HG02588 (cell line): ENCODE data around the gene JTB.
"Not testable (repeated sequence)": the region's sequence is repeated elsewhere in the genome, so short reads cannot be mapped to it uniquely, and the experiment has no call there.

Experiments
- ATAC-seq: cut with Tn5 transposase; IDR thresholded peaks from one replicate; pipeline ENCODE4 v1.9.1; 2021; ENCODE audit warnings: mild to moderate bottlenecking, moderate library complexity; ENCODE audit not compliant: unreplicated experiment

Gene JTB

DNA sequence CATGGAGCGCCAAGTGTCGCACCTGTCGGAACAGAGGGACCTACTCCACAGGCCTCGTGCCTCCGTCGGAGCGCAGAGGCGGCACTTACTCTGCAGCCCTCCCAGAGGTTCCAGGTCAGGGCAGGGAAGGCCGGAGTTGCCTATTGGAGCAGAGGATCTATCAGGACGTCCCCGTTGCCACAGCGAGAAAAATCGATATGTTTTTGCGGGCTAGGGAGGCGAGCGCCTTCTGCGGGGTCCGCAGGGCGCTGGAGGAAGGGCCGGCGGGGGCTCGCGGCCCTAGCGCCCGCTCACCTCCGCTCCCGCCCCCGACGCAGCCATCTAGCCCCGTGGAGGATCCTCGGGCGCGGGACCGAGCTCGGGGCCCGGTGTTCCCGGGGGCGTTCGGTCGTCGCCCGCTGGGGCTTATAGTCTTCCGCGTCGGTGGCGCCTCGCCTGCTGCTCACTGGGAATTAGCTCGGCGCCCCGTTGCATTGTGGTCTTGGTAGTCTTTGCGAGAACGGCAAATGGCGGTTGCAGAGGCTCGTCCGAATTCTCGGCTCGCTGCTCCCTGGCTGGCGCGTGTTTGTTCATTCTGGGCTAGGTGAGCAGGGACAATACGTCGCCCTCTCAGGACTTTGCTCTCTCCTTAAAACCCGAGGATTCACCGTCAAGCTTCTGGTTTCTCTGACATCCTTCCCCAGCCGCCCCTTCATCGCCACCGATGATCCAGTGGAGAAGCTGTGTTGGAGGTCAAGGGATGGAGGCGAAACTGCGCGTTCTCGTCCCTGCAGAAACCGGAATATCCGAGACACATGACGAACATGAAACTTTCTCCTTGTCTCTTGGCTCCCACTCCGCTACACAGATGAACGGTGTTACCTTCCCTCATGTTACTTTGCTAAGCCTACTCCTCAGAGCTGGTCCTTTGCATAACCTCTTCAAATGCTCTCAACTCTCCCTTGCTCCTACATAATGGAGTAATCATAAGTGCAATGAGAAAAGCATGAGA is at the start of gene JTB:
TSS of gene JTB (minus strand) at position 425 of the 991 bp plus-strand sequence. CDS start at position 3, 422 bp downstream.
- peak; percentile 66 for ATAC-seq

DNA sequence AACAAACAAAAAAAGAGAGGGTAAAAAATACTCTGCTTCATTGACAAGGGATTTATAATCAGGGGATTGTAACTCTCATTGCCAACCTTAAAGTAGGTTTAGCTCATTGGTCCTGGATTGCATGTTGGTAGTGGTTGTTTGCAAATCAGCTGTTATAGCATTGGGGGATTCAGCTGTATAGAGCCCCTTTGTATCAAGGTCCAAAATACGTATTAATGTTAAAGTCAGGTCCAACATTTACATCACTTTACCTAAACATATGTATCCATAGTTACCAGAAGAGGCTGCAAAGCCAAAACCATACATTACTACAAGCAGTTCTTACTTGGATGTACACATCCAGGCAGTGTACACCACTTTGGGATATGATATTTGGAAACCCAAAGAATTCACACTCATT is 42.5 kb upstream of the JTB start:
- ATAC-seq = no peak

DNA sequence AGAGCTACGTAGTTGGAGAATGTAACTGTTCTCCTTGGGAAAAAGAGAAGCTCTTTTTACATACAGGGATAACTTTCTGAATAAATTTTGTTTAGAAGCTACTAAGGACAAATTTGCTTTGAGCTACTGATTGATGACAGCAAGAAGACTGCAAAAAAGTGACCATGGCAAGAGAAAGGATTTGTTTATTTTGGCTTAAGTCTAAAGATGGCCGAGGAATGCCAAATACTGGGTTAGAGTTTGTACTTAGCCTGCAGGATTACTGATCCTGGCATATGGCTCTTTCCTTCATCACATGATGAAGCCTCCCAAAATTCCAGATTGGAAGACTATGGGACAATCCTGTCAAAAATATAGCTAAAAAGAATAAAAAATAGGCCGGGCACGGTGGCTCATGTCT is 41.8 kb upstream of the JTB start:
- no peak for ATAC-seq

DNA sequence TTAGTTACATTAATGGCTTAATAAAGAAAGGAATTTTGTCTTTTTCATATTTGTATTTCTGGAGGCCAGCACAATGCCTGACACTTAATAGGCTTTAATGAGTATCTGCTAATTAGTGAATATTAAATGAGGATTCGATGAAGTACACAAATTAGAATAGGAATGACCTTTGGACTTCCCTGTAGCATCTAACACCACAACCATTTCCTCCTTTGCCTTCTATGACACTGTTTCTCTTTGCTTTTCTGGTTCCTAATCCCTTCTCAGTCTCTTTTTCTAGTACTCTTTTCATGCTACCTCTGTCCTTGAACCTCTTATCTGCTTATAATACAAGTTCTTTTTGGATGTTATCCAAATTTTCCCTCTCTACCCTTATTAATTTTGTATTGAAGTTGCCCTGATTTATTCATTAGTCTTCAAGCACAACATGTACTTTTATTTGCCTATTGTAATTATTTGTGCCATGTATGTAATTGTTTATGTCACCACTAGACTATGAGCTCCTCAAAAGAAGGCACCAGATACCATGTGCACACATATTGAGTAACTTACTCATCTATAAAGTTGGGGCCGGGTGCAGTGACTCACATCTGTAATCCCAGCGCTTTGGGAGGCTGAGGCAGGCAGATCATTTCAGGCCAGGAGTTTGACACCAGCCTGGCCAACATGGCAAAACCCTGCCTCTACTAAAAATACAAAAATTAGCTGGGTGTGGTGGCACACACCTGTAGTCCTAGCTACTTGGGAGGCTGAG is 36.9 kb upstream of the JTB start:
- no peak for ATAC-seq

DNA sequence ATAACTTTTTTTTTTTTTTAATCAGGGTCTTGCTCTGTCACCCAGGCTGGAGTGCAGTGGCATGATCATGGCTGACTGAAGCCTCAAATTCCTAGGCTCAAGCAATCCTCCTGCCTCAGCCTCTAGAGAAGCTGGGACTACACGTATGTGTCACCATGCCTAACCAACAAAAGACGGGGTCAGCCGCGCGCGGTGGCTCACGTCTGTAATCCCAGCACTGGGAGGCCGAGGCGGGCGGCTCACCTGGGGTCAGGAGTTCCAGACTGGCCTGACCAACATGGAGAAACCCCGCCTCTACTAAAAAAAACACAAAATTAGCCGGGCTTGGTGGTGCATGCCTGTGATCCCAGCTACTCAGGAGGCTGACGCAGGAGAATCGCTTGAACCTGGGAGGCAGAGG is 35.1 kb upstream of the JTB start:
- not testable (repeated sequence) for ATAC-seq

DNA sequence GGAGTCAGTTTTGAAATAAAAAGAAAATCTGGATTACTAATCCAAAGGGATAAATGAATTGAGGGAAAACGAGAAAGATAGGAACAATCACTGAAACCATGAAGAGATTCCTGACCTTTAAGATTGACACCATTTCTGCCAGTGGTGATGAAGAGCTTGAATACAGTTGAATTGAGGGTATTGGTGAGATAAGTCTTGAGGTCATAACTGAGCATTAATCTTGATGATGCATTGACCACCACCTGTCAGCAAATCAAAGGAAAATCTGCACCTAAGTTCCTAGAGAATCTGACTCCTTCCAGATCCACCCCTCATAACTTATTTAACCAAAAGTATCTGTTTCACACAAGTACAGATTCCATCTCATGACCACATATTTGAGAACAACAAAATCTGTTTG is 34.7 kb upstream of the JTB start:
- no peak for ATAC-seq

DNA sequence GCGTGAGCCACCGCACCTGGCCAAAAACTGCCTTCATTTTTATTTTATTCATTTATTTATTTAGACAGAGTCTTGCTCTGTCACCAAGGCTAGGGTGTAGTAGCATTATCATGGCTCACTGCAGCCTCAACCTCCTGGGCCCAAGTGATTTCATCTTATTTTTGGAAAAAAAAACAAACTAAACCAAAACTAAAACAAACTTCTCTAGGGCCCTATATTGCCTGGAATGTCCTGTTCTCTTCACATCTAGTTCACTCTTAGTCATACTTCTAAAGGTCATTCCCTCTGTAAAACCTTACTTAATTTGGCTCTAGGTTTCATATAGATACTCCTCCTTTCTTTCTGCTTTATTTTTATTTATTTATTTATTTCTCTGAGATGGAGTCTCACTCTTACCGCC is 28.7 kb upstream of the JTB start:
- ATAC-seq = no peak

DNA sequence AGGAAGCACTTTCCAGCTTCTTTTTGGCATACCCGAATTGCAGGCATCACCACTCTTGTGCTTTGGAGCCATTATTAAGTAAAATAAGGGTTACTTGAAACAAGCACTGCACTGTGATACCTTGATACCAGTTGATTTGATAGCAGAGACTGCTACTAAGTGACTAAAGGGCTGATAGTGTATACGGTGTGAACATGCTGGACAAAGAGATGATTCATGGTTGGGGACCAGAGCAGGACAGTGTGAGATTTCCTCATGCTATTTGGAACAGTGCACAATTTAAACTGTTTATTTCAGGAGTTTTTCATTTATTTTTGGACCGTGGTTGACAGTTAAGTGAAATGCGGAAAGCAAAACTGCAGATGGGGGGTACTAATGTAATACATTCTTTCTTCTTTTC is 22.9 kb upstream of the JTB start:
- ATAC-seq = no peak

DNA sequence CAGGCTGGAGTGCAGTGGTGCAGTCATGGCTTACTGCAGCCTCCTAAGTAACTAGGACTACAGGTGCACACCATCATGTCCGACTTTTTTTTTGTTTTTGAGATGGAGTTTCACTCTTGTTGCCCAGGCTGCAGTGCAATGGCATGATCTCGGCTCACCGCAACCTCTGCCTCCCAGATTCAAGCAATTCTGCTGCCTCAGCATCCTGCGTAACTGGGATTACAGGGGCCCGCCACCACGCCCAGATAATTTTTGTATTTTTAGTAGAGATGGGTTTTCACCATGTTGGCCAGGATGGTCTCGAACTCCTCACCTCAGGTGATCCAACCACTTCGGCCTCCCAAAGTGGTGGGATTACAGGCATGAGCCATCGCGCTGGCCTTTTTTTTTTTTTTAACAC is 19.4 kb upstream of the JTB start:
- ATAC-seq = not testable (repeated sequence)

DNA sequence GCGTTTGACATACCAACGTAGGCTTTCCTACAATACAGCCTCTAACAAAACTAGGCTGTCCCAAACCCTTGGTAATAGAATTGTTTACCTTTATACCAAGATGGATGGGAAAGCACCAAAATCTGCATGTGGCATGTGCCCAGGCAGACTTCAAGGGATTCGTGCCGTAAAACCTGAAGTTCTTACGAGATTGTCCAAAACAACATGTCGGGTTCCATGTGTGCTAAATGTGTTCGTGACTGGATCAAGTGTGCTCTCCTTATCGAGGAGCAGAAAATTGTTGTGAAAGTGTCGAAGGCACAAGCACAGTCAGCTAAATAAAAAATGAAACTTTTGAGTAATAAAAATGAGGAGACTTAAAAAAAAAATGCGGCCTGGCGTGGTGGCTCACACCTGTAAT is 18.2 kb upstream of the JTB start:
- ATAC-seq = no peak

DNA sequence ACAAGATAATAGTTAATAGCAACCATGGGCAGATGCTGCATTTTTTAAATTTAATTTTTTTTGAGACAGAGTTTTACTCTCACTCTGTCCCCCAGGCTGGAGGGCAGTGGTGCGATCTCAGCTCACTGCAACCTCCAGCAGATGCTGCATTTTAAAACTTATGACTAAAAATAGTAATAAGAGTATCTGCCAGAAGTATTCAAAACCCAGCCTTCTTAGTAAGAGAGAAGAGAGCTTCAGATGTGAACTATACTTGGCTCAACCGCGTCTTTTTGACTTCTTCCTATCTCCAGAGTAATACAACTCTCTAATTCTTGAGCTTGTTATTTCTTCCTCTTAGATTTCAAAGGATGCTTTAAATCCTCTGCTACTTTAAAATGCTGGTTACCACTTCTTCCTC is 17.7 kb upstream of the JTB start:
- ATAC-seq = no peak

DNA sequence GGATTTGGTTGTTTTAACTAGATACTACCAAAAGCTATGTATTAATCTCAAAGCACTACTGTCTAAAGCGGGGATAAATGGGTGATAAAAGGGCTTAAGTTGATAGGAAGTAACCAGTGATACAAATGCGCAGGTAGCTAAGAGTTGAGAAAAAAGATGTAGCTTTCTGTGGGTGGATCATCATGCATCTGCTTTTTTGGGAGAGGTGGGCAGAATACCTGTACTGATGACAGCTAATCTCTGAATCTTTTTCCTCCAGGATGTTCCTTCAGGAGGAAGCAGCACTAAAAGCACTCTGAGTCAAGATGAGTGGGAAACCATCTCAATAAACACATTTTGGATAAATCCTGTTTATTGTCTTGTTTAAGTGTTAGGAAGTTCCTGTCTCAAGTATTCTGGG is 14.3 kb upstream of the JTB start:
- no peak for ATAC-seq

DNA sequence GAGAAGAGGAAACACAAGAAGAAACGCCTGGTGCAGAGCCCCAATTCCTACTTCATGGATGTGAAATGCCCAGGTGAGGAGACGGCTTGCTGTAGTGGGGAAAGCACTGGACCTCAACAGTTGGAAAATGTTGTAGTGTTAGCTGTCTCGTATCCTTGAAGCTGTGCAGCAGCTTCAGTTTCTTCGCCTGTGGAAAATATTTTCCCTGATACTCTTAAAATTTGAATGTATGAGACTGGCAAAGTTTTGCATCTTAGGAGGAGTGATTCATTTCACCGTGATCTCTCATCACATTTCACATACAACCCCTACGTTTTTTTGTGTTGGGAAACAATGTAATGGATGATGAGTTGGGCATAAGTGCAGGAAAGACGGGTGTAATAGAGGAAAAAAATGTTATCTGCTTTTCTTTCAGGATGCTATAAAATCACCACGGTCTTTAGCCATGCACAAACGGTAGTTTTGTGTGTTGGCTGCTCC is 13.7 kb upstream of the JTB start:
- ATAC-seq = no peak

DNA sequence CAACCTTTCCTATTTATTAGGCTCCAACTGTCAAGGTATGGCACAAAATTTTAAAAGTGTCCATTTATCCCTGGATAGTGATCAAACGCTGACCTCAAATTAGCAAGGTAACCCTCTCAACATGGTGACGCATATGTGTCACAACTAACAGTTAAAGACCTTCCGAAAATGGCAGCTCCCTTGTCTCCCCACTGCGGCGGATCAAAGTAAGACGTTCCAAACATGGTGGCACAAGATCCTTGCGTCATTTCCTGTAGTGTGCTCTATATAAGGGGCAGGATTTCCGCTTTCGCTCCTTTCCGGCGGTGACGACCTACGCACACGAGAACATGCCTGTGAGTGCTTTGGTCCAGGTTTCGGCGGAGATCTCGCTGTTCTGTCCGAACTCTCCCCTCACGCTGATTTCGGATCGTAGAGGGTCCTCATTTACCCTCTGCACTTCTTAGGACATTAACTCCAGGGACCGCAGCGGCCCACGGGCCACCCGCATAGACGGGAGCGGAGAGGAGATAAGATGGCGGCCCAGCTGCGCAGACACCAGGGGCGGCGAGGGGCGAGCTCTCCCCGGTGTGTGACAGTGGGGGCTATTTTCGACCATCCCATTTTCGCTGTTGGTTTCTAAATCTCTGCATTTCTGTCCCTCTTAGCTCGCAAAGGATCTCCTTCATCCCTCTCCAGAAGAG is 13.1 kb upstream of the JTB start, which contains the start of gene RPS27:
TSS of gene RPS27 (plus strand) at position 295 of the 683 bp plus-strand sequence. CDS start at position 330, 35 bp downstream.
- peak; percentile 70 for ATAC-seq

DNA sequence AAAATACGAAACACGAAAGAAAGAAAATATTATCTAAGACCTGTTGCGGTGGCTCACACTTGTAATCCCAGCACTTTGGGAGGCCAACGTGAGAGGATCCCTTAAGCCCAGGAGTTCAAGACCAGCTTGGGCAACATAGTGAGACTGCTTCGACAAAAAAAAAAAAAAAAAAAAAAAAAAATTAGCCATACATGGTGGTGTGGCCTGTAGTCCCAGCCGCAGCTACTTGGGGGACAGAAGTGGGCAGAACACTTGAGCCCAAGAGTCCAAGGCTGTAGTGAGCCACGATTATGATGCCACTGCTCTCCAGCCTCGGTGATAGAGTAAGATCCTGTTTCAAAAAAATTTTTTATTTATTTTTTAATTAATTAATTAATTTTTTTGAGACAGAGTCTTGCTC is 10.1 kb upstream of the JTB start:
- ATAC-seq = no peak

DNA sequence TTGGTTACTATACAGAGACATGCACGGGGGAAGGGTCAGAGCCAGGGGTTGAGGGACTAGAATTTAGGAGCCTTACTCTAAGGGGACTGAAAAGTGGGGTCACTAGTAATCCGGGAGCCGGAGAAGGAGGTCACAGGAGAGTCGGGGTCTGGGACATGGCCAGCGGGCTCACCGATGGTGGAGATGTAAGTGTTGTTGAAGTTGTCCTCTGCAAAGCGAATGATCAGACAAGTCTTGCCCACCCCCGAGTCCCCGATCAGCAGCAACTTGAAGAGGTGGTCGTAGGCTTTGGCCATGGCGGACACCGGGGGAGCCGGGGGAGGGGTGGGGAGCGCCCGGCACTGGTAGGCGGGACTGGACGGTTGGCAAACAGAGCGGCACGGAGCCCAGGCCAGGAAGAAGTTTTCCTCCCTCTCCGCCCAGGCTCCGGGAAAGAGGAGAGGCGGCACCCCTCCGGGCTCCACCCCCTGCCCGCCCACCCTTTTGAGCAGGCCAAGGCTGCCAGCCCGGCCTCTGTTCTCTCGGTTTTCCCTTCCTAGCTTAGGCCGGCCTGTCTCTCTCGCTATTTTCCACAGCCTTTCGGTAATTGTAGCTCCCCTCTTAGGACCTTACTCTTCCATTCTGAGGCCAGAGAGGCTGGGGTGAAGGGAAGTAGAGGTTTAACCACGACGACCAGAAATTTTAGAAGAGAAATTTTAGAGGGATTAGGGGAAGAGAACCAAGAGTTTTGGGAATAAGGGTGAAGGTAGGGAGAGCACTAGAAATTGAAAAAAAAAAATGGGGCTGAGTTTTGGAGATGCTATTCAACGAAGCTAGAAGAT is 8.7 kb upstream of the JTB start, which contains the start of gene RAB13:
TSS of gene RAB13 (minus strand) at position 399 of the 821 bp plus-strand sequence. CDS start at position 296, 103 bp downstream.
- no peak for ATAC-seq

DNA sequence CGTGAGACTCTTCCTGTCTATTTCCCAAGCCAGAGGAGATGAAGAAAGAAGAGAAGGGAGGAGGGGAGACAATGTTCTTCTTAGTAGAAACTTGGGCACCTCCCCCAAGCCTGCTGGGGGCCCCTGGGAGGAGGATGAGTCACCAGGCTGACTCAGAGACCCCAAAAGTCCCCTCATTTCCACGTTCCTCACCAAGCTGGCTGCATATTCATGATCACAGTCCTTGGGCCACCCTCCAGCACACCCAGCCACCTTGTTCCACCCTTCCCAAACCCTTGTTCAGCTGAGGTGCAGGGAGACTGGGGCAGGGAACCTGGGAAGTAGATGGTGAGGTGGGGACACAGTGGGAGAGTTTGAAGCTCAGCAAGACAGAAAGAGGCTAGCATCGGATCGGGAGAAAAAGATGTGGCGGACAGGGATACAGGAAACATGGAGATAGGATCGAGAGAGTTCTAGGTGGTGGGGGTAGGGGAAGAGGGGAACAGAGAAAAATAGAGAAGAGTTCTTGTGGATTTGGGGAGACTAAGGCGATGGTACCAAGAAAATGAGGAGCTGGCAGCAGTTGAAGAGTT is 8.0 kb upstream of the JTB start:
- no peak for ATAC-seq

DNA sequence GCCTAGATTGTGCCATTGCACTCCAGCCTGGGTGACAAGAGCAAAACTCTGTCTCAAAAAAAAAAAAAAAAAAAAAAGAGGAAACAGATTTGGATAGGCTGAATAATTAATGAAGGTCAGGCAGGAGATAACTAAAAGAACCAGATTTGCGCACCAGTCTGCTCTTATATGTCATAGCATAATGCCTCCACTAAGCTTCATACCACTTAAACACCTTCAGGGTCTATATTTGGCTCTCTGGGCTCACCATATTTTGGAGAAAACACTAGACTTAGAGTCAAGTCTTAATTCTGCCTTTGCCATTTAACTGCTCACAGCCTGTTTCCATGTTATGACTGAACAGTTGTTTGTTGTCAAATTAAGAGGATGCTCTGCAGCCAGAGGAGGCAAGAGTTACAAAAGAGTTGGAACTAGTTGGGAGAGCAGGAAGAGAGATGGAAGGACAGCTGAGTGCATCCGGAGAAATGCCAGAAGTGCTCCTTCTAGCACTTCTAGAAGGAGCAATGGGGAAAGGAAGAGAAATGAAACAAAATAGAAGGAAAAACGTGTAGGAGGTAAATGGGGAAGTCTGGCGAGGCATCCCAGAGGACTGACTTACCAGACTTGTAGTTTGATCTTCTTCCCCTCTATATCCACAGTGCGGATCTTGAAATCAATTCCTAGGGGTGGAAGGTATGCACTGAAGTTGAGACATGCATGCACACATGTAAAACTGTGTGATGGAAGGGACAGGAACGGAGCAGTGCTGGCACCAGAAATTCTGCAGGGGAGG is 6.8 kb upstream of the JTB start:
- no peak for ATAC-seq

DNA sequence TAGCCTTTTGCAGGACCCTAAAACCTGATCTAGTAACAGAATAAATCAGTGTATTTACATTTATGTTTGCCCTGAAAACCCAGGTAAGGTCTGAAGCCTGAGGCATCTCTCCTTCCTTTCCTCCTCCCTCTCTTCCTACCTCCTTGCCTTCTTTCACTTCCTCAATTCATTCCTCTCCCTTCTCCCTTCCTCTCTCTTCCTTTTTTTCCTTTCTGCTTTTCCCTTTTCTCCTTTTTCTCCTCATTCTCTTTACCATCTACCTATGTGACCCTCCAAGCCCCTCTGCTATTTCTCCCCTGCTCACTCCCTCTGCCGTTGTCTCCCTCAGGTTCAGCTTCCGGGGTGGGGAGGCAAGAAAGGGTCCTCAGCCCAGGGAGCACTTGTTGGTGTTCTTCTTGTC is 4.3 kb upstream of the JTB start:
- ATAC-seq = not testable (repeated sequence)
